NOMO-1 treated with dmso at 0.1 percent for 144 hours (cell line): ENCODE measurements around the gene ARRB1.
"Not testable (repeated sequence)": the region's sequence is repeated elsewhere in the genome, so short reads cannot be mapped to it uniquely, and the experiment has no call there.

Source experiments
- DNase-seq: peaks from one replicate; lab custom pipeline; 2025; ENCODE audit not compliant: unreplicated experiment; lab: John Stamatoyannopoulos, UW

Gene ARRB1

DNA sequence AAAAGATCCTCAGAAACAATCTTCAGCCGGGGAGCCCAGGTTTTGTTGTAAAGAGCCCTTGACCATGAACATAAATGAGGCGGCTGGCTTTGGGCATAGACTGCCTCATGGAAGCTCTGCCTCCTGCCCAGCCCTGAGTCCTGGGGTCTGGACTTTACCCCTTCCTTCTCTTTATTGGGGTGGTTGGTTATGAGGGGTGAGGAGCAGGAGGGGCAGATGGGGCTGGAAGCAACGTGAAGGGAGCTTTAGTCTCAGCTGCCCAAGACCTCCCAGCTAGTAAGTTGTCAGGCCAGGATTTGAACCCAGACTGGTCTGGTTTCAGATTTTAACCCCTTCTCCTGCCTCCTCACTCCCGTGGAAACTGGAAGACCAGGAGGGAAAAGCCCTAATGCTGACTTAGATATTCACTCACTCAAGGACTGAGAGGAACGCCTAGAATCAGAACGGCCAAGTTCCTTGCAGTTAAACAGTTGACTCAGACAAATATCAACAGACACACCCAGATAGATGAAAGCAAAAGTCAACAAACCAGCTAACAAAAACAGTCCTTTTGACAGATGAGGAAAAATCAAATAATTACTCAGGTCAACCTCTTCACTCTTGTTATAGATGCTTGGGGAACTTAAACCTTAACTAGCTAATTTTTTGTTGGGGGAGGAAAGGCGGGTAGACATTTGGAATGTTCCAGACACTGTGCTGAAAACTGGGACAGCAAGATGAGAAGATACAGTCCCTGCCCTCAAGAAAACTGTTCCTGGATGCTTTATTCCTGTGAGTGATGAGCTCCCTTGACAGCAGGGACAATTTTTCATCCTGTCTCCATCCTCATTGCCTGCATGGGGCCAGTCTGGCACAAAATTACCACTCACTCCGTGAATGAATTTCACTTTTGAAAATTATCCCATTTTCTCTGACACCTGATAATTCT lies 20.8 kb upstream of the ARRB1 start:
- no peak for DNase-seq

GRCh38 chr11:75369560-75370255 lies 18.2 kb upstream of the ARRB1 start:
- DNase-seq, result peak; percentile 27

GRCh38 chr11:75366826-75367225 lies 15.4 kb upstream of the ARRB1 start:
- DNase-seq, result not testable (repeated sequence)

DNA sequence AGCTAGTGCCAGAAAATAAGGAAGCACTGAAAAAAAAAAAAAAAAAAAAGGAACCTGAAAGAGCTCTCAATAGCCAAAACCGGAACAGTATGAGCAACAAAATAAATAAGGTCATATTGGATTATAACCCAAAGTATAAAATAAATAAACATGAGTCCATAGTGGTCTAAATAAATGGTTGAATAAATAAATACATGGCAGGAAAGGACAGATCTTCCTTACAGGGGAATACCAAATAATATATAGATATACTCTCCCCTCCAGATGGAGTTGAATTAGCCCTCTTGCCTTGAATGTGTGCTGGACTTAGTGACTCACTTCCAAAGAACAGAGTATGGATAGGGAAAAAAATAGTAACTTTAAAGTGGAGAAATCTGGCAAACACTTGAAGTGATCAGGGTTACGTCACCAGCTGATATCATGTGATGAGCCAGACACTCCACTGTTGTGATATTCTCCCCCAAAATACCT lies 14.3 kb upstream of the ARRB1 start:
- peak; percentile 61 for DNase-seq

- not testable (repeated sequence) for DNase-seq
Measured at GRCh38 chr11:75362285-75362684, 10.8 kb upstream of the ARRB1 start.

DNA sequence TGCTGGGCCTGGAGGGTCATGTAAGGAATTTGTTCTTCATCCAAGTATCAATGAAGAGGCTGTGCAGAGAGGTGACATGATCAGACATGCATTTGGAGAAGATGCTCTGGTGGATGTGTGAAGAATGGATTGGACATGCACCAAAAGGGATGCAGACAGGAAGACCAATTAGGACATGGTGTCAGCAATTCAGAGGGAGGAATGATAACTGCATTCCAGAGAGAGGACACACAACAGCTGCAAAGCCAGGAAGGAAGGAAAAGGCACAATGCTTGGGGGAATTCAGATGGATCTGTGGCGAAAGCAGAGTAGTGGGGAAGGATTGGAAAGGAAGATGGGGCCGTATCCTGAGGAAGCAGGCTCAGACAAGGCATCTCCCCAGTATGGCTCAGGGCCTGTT lies 5.2 kb upstream of the ARRB1 start:
- DNase-seq, result no peak

GRCh38 chr11:75355051-75355450 lies 3.6 kb upstream of the ARRB1 start:
- DNase-seq, result no peak

- no peak for DNase-seq
Measured at GRCh38 chr11:75352588-75353206, 1.2 kb upstream of the ARRB1 start.

GRCh38 chr11:75351791-75352587 lies 528 bp upstream of the ARRB1 start:
- peak; percentile 83 for DNase-seq

DNA sequence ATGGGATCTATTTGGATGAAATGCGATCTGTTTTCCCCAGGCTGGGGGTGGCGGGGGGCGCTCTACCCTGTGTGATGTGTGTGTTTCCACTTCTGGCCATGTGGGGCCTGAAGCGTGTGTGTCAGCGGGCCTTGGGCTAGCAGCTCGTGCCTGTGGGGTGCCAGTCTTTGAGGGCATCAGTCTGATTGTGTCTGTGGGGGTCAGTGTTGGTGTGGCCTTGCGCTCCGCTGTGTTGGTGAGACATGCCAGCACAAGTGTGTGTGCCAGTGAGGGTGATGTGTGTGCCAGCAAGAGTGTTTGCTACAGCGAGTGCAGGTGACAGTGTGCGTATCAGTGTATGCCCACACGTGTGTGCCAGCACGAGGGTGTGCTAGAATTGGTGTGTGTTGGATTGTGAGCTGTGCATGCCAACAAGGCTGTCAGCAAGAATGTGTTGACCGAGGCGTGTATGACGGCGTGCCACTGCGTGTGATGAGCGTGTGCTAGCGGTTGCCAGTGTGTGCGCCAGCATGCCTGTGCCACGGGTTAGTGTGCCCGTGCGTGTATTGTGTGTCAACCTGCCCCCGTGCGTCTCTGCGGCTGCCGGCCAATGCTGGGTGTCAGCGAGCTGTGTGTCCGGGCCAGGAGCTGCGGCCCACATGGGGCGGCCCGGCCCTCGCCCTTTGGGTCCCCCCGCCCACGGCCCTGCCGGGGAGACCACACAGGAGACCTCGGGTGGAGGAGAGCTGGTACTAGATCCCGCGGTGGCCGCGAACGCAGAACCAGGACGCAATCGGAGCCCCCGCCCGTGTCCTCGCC lies 519 bp downstream of the ARRB1 start:
- DNase-seq, result peak; percentile 19

- DNase-seq, result no peak
Measured at GRCh38 chr11:75350122-75350742, 1.2 kb downstream of the ARRB1 start.

DNA sequence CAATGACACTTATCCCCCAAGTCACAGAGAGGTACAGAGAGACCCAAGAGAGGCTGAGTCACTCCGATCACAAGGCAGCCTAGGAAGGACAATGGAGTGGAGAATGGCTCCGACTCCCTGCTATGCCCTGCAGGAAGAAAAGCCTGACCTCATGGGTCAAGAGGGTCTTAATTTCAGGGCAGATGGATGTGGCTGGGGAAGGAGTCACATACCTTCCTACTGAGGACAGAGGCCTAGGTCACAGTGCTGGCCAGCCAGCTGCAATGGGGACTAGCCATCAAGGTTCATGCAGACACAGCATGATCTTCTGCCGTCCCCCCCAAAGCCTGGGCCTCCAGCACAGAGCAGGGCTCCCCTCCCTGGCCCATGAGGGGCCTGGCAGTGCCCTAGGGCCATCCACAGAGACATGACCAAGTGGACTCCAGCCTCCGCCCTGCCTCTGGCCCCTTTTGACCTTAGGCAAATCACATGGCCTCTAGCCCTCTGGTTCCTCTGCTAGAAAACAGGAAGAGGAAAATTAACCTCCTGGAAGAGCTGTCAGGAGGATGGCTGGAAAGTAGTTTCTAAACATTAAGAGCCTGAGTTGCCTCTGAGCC lies 1.8 kb downstream of the ARRB1 start:
- DNase-seq, result no peak

DNA sequence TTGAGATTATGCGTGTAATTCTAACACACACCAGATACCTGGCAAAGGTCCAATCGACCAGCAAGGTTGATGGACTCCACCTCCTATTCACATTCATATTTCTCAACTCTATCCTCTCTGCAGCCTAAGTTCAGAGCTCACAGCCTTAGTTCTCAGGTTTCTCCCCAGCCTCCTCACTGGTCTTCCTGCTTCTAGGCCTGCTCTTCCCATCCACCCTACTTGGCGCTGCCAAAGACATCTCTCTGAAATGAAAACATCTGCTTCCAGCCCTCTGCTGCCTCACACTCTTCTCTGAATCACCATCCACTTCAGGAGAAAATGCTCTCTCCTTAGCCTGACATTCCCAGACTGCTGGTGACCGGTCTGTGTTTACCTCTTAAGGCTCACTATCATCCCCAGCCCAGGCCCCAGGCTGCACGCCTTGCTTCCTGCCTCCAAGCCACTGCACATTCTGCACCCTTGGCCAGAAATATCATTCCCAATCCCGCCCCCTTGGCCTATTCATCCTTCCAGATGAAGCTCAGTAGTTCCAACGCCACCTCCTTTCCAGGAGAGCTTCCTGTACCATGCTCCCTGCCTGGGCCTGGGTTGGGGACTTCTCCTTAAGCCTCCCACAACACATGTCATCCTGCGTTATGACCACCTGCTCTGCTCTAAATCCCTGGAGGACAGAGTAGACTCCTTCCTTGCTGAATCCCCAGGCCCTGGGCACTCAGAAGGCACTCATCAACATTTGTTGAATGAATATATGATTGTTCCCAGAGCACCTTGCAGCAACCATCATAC lies 3.5 kb downstream of the ARRB1 start:
- DNase-seq, result no peak

- no peak for DNase-seq
Measured at GRCh38 chr11:75346912-75347647, 4.4 kb downstream of the ARRB1 start.

GRCh38 chr11:75346296-75346695 lies 5.2 kb downstream of the ARRB1 start:
- DNase-seq, result no peak

DNA sequence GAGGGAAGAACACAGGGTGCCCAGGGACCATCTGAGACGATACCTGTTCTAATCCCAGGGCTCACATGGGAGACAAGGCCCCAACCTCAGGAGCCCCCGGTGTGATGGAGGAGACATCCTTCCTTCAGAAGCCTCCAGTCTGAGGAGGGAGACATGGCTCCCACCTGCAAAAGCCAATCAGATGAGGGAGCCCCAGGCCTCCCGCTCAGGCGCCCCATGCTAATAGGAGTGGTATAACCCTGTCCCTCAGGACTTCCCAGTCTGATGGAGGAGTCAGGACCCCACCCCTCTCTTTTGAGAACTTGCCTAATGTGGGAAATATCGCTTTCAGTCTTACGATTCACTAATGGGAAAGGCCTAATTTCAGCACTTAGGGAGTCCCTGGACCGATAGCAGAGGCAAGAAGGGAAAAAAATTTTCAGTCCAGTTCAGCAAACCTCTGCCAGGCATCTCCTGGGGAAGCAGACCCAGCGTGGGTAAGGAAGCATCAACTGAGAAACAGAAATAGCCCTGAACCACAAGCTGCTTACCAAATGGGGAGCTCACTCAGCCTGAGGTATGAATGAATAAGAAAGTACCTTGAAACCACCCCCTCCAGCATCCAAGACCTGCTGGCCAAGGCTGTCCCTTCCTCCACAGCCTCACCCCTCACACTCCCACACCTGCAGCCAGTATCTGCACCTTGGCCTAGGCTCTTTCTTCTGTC lies 5.9 kb downstream of the ARRB1 start:
- no peak for DNase-seq
